Measurements from ENCODE around the gene WDR70.

The WDR70 gene

GRCh38 chr5:37801521-37801920, 422.4 kb downstream of the WDR70 start:
- no peak for DNase-seq (ENCODE audit: low spot score)

All from GM03348 (cell line).